ENCODE results near the gene TSPAN4. TPM values are rescaled to one million over a fixed set of nuclear protein-coding genes. Genes with fewer than 3 reads are reported as not detected.

TSPAN4 gene
- total RNA-seq, 2 experiments from 2014 or later: 9.4 to 12.1 TPM

GRCh38 chr11:804599-804964, 38.1 kb upstream of the TSPAN4 start:
- Histone ChIP-seq H3K4me1 (ENCODE audit: insufficient read depth, low read length, poor library complexity, severe bottlenecking) (peaks cover 38% of the 10 kb centered on the region), H3K4me2 (ENCODE audit: low read length) (peak overlapping the region; percentile 94), H3K9me2 (ENCODE audit: insufficient read depth, low read length) (no peaks in the 10 kb centered on the region), H3K4me3 (ENCODE audit: low read depth, low read length, poor library complexity, severe bottlenecking) (peak overlapping the region; percentile 86), H3K9me3 (ENCODE audit: low read length) (no peaks in the 10 kb centered on the region), H2AFZ (ENCODE audit: low read length) (peak overlapping the region; percentile 40; the same call in 1 of the 2 replicates), H4K20me1 (ENCODE audit: insufficient read depth, low read length) (no peaks in the 10 kb centered on the region), H3K36me3 (ENCODE audit: insufficient read depth, low read length) (peaks cover 22% of the 10 kb centered on the region; the same call in 1 of the 2 replicates), H3K79me2 (ENCODE audit: insufficient read depth, low read depth, low read length) (peaks cover 18% of the 10 kb centered on the region; the same call in 1 of the 2 replicates), H3K27ac (ENCODE audit: low read depth, low read length, poor library complexity, severe bottlenecking) (peak overlapping the region; percentile 83)
- no TSS peak for BruUV-seq (replicated peaks)
- no peak for TF ChIP-seq CTCF (conservative IDR thresholded peaks at IDR 0.05; ENCODE audit: low read length)
- no peak for TF ChIP-seq EZH2phosphoT487 (IDR thresholded peaks at IDR 0.05; ENCODE audit: borderline replicate concordance, low read depth, low read length)
- ChIA-PET CTCF (ENCODE audit: unreplicated experiment) (no interaction called here), POLR2A (no interaction called here)
- DNase-seq (ENCODE audit: low spot score): no peak
- intact Hi-C loops (cut with micrococcal nuclease; ENCODE audit: unreplicated experiment): no loop called here

- peaks cover 17% of the 10 kb centered on the region; the same call in 1 of the 2 replicates for H4K20me1 ChIP-seq (ENCODE audit: insufficient read depth, low read length)
- H3K4me2 ChIP-seq (ENCODE audit: low read length): peak overlapping the region; percentile 71
- intact Hi-C loops (cut with micrococcal nuclease; ENCODE audit: unreplicated experiment): loop anchor here (2.0 to 5.0 kb wide), 2 partner anchors 34 to 231 kb away; partner anchors contain the start of genes PHRF1, POLR2L and TSPAN4
- H3K79me2 ChIP-seq (ENCODE audit: insufficient read depth, low read depth, low read length): peaks cover 43% of the 10 kb centered on the region
- H3K4me3 ChIP-seq (ENCODE audit: low read depth, low read length, poor library complexity, severe bottlenecking): peak overlapping the region; percentile 100
- H2AFZ ChIP-seq (ENCODE audit: low read length): peak overlapping the region; percentile 5; the same call in 1 of the 2 replicates
- no peaks in the 10 kb centered on the region for H3K9me2 ChIP-seq (ENCODE audit: insufficient read depth, low read length)
- H3K4me1 ChIP-seq (ENCODE audit: insufficient read depth, low read length, poor library complexity, severe bottlenecking): peaks cover 61% of the 10 kb centered on the region
- peak overlapping the region; percentile 84 for H3K27ac ChIP-seq (ENCODE audit: low read depth, low read length, poor library complexity, severe bottlenecking)
- BruUV-seq (replicated peaks): TSS peak; percentile 80
- POLR2A ChIA-PET: interaction anchor here (0.5 to 2.0 kb wide), 8 partner anchors 8 to 327 kb away, joined by 3 to 6 read pairs (median 4); no protein-coding TSS in a partner anchor
- no peak for TF ChIP-seq EZH2phosphoT487 (IDR thresholded peaks at IDR 0.05; ENCODE audit: borderline replicate concordance, low read depth, low read length)
- peak; percentile 57; the same call in 1 of the 2 replicates for TF ChIP-seq CTCF (conservative IDR thresholded peaks at IDR 0.05; ENCODE audit: low read length)
- peak; percentile 71 for DNase-seq (ENCODE audit: low spot score)
- H3K9me3 ChIP-seq (ENCODE audit: low read length): no peaks in the 10 kb centered on the region
- H3K36me3 ChIP-seq (ENCODE audit: insufficient read depth, low read length): peaks cover 37% of the 10 kb centered on the region
- CTCF ChIA-PET (ENCODE audit: unreplicated experiment): no interaction called here
Observed at GRCh38 chr11:808427-809286, 34.0 kb upstream of the TSPAN4 start.

Data from OCI-LY7 (cell line).